Fibroblast of lung (primary cell): ENCODE data around the gene UFSP1.

Experiments used
- CTCF ChIP-seq, 2 donors: IDR thresholded peaks in 1 of 2; conservative IDR thresholded peaks in 1 of 2; 1 replicate in 1 of 2; 2 replicates in 1 of 2; pipeline ENCODE4 v1.5.1; 2011 to 2012; ENCODE audit warnings: low read length in 2 of 2, control low read depth in 1 of 2, inconsistent platforms in 1 of 2, low read depth in 1 of 2, mild to moderate bottlenecking in 1 of 2
- EZH2 ChIP-seq: IDR thresholded peaks from 2 replicates; pipeline ENCODE4 v1.5.1; 2012; ENCODE audit warnings: low read length, control low read depth, mild to moderate bottlenecking; ENCODE audit errors: missing control alignments

GRCh38 chr7:100839361-100839760 is 50.2 kb downstream of the UFSP1 start:
- TF ChIP-seq CTCF (conservative IDR thresholded peaks at IDR 0.05 in 1 of 2, IDR thresholded peaks at IDR 0.05 in 1 of 2; ENCODE audit: low read depth in 1 of 2, low read length in 2 of 2) = no peak
- TF ChIP-seq EZH2 = no peak
